Liver (tissue), 3 donors: ENCODE measurements around the gene KCNQ1.

ENCODE experiments used
- CTCF ChIP-seq: fragments of 150-350 bp; IDR thresholded peaks from 2 replicates; pipeline ENCODE4 v1.5.1; 2017; ENCODE audit warnings: improper control_type of control experiment, low read depth, low read length; ENCODE audit not compliant: missing input control
- FOXA2 ChIP-seq: IDR thresholded peaks from 2 replicates; pipeline ENCODE4 v1.6.1; 2016; ENCODE audit warnings: antibody characterized with exemption
- RAD21 ChIP-seq, 2 donors: IDR thresholded peaks; 2 replicates each; pipeline ENCODE4 v1.6.1; 2016; ENCODE audit warnings: antibody characterized with exemption in 2 of 2, mild to moderate bottlenecking in 2 of 2
- YY1 ChIP-seq: IDR thresholded peaks from 2 replicates; pipeline ENCODE4 v1.6.1; 2016; ENCODE audit warnings: antibody characterized with exemption, mild to moderate bottlenecking
- TF ChIP-seq, protein P1 (sequence below): IDR thresholded peaks from 2 replicates; pipeline ENCODE4 v1.6.1; 2016; ENCODE audit warnings: antibody characterized with exemption
- donor health status: healthy.
- donor health status: healthy.

DNA sequence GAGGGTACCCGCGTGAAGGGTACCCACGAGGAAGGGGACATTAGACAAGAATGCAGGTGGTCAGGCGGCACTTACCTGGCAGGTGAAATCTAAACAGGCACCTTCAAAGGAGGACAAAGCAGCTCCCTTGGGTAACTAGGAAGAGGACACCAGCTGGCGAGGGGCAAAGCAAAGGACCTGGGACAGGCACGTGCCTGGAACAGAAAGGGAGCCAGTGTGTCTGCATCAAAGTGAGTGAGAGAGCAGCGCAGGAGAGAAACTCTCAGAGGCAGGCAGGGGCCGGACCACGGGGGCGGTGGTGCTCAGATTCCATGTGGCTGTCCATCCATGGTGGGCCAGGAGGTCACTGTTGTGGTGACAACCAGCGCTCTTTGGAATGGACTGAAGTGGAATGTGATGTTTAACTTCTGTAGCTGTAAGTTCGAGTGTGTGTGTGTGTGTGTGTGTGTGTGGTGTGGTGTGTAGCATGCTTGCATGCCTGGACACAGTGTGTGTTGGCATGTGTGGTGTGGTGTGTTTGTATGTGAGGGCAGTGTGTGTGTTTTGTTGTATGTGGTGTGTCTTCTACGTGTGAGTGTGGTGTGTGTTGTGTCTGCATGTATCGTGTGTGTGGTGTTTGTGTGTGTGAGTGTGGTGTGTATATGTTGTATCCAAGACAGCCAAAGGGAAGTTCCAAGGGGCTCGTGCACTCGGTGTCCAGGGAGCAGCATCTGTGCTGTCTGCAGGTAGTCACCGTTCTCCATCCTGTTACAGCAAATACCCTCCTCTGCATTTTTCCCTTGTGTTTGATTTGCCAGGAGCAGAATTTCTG lies 354.3 kb downstream of the KCNQ1 start:
- TF ChIP-seq, protein P1, sequence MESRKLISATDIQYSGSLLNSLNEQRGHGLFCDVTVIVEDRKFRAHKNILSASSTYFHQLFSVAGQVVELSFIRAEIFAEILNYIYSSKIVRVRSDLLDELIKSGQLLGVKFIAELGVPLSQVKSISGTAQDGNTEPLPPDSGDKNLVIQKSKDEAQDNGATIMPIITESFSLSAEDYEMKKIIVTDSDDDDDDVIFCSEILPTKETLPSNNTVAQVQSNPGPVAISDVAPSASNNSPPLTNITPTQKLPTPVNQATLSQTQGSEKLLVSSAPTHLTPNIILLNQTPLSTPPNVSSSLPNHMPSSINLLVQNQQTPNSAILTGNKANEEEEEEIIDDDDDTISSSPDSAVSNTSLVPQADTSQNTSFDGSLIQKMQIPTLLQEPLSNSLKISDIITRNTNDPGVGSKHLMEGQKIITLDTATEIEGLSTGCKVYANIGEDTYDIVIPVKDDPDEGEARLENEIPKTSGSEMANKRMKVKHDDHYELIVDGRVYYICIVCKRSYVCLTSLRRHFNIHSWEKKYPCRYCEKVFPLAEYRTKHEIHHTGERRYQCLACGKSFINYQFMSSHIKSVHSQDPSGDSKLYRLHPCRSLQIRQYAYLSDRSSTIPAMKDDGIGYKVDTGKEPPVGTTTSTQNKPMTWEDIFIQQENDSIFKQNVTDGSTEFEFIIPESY: no peak
- no peak for TF ChIP-seq YY1
- no peak for TF ChIP-seq FOXA2
- no peak for TF ChIP-seq CTCF
- TF ChIP-seq RAD21 (IDR thresholded peaks at IDR 0.05): no peak
